Hypothalamus (tissue), 51 donors: ENCODE results near the gene ADGRD2.
A peak's percentile ranks its signal among the peaks of the same experiment; 100 is the strongest.

Experiments used
- DNase-seq, 51 donors: peaks; one replicate each; lab custom pipeline; 2025; lab: John Stamatoyannopoulos, UW

ADGRD2 gene

GRCh38 chr9:124475868-124476690 lies 25.8 kb downstream of the ADGRD2 start:
- DNase-seq: no peak

DNA sequence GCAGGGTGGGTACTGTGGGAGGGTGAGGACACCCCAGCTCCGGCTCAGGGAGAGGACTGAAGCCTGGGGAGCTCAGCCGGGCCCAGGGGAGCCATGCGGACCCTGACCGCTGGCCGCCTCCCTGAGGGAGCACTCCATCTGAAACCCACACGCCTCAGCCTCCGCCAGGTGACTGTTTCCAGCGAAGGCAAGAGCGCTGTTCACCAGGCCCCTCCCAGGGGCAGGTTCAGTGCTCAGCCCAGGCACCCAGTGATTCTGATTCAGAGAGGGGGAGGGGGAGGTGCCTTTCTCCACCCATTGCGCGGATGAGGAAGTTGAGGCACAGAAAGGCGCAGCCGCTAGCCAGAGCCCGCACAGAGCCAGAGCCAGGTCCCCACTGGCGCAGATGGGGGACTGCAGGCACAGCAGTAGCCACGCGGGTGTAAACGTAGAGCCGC lies 27.0 kb downstream of the ADGRD2 start:
- DNase-seq: no peak

DNA sequence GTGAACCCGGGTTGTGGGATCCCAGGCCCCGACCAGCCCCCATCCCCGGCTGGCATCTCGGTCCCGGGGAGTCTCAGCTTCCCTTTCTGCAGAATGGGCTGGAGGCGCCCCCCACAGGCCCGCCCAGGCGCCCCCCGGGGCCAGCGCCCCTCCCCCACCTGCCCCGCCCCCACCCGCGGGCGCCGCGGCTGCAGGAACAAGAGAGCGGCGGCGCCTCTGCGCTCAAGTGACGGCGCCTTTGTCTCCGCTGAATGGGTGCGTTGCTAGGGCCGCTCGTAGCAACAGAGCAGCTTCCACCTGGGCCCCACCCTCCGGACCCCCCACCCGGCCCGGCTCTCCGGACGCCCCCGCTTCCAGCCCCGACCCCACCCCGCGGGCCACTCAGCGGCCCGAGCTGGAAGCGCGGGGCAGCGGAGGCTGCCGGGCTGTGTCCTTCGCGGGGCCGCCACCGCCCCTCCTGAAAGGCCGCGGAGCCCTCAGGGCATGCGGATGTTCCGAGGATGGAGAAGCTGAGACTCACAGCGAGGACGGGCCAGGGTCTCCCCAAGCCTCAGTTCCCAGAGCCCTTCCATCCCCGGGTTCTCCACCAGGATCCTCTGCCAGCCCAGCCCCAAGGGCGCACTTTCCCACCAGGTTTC lies 27.5 kb downstream of the ADGRD2 start:
- DNase-seq: peak in 8 of 51 donors; percentile 6 to 27 (median 16)

DNA sequence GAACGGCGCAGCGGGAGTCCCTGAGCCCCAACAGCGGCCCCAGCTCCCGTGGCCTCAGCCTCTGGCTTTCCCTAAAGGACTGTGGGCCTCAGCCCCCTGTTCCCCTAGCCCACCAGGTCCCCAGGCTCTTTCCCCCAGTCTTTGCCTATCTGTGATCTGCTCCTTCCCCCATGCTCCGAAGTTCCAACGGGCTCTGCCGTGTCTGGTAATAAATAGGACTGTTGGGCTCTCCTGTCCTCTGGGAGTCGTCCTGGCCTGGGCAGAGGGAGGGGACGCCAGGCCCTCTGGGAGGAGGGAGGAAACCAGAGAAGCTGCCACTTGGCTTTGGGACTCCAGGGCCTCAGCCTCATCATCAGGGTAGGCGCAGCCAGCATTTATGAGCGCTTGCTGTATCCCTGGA lies 28.1 kb downstream of the ADGRD2 start:
- no peak for DNase-seq

DNA sequence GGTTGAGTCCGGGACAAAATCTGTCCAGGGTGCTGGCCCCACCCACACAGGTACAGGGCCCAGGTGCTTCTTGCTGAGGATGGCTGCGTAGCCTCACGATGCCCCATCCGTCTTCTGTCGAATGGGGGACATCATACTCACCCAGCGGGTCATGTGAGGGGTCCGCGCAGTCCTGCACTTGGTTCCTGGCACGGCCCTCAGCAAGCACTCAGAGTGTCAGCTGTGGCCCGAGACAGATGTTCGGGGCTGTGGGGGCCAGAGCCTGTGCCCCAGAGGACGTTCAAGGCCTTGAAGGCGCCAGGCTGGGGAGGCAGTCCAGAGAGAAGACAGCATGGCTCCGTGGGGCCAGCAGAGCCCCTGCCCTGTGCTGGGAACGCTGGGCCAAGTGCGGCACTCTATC lies 29.1 kb downstream of the ADGRD2 start:
- no peak for DNase-seq

GRCh38 chr9:124479947-124480620 lies 29.8 kb downstream of the ADGRD2 start:
- no peak for DNase-seq

DNA sequence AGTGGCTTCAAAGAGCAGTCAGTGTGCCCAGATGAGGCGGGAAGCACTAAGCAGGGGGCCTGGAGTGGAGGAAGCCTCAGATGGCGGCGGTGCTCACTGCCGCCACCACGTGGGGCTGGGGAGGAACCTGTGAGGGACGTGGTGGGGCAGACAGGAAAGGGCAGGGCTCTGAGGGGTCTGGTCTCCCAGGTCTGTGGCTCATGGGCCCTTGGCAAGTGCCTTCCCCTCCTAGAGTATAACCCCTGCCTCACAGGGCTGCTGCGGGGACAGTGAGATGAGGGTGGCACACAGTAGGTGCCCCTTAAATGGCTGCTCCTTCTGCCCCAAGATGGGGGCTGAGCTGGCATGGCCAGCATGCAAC lies 30.4 kb downstream of the ADGRD2 start:
- no peak for DNase-seq

DNA sequence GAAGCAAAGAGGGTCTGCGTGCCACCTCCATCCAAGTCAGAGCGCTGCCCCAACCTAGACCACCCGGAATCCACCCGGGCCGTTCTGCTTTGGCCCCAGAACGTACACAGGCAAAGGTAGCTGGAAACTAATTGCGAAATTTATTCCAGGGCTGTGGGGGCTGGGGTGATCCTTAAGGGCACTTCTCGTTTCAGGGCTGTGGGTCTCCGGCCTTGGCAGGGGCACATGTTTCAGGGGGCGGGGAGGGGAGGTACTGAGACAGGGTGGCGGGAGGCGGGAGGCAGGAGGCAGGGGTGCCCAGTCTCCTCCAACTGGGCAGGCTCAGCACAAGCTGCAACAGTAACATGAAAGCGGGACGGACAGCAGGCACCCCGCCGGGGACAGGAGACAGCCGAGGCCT lies 30.9 kb downstream of the ADGRD2 start:
- DNase-seq: no peak

DNA sequence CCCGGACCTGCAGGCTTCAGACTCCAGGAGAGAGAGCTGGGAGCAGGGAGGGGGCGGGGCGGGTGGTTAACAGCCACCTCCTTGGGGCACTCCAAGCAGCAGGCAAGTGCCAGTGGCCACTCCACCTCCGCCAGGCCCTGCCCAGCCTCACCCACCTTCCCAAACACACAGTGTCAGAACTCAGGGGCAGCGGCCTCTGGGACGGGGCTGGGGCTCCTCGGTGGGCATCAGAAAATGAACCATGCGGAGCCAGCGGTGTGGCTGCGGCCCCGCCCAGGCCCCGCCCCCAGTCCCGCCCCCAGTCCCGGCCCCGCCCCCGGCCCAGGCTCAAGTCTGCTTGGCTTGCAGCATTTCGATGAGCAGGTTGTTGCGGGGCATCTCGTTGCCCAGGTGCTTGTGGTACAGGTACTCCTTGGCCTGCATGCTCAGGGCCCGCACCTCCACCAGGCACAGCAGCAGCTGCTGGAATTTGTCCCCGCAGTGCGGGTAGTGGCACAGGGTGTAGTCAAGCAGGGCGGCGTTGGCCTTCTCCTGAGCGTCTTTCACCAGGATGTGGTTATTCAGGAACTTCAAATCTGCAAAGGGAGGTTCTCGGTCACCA lies 32.3 kb downstream of the ADGRD2 start:
- DNase-seq: no peak

- DNase-seq: no peak
Measured at GRCh38 chr9:124483481-124483880, 33.2 kb downstream of the ADGRD2 start.

DNA sequence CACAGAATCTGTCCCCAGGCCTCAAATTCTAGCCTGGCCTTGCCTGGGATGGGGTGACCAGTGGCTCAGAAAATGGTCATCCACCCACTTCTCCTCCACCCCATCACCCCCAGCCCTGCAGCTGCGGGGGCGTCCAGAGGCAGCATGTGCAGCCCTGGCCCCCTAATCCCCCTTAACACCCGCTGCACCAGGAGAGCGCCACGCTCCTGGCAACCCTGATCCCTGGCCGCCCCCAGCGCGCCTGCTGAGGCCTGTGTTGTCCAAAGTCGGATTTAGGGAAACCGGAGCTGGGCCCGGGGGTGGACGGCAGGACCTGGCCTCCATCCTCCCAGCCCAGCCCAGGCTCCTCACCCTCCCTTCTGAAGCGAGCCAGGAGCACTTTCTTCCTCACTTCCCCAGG lies 35.0 kb downstream of the ADGRD2 start:
- no peak for DNase-seq

DNA sequence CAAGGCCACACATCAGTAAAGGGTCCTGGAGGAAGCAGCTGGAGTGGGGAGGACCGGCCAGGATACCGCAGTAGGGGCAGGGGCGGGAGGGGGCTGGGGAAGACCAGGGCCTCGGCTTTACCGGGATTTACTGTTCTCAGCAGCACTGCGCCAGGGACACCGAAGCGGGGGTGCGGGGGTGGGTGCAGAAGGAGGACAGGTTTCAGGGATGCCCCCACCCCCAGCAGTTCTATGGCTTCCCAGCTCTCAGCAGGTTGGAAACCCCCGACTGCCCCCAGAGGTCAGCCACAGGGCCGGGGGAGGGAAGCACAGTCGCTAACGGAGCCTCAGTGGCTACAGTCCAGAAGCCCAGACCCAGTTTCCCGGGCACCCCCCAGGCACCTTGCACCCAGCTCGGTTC lies 35.7 kb downstream of the ADGRD2 start:
- no peak for DNase-seq

- no peak for DNase-seq
Measured at GRCh38 chr9:124486778-124487259, 36.6 kb downstream of the ADGRD2 start.

- peak in 2 of 51 donors; percentile 7 to 15 for DNase-seq
Measured at GRCh38 chr9:124487260-124488182, 37.3 kb downstream of the ADGRD2 start.

DNA sequence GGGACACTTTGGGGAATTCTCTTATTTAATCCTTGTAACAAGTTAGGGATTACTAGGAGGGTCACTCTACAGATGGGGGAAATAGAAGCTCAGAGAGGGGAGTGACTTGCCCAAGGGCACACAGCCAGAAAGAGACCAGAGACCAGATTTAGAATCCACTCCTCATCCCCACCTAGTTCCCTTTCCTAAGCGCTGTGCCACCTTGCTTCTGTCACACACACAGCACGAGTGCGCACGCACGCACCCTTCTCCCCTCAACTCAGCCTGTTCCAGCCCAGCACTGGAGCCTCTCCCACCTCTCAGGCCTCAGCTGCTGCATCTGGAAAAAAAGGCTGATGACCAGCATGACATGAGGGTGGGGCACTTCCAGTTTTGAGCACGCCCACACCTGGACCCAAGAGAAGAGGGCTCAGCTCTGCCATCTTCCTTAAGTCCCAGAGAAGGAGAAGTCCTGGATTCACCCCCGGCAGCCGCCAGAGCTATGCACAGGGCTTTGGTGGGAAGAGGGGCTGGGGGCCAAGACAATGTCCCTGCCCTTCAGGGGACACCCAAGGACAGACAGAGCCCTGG lies 38.5 kb downstream of the ADGRD2 start:
- no peak for DNase-seq

DNA sequence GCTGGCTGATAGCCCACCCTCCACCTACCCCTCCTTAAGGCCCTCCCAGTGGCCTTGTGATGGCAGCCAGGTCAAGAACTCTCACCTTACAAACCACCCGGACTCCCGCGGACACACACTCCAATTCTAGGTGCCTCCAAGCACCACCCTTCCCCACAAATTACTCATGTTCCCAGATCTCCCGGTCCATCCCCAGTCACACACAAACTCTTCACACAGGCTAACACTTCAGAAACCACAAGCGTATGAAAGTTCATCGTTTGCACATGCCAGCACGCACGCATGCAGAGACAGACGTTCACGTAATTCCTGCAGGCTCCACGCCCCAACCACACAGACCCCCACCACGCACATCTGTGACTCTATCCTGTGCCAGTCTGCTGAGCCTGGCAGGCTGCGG lies 39.0 kb downstream of the ADGRD2 start:
- no peak for DNase-seq

GRCh38 chr9:124490004-124490403 lies 39.8 kb downstream of the ADGRD2 start:
- DNase-seq: no peak

GRCh38 chr9:124491049-124491975 lies 41.1 kb downstream of the ADGRD2 start:
- no peak for DNase-seq

DNA sequence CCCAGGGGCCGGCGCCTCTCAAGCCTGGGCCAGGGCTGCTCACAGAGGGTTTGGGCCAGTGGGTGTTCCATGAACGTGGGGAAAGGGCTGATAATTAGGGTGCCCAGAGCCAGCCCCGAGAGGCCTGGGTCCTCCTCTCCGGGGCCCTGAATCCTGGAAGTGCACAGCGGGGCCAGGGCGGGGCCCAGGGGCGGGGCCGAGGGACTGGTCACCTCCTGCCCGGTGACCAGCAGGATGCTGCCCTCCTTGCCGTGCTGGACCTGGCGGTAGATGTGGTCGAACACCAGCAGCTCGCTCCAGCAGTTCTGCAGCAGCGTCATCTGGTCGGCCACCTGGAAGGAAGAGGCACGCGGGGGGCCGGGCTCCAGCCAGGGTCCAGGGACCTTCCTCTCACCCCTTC lies 42.6 kb downstream of the ADGRD2 start:
- DNase-seq: no peak
